ENCODE measurements around the gene TARBP2.
"Not testable (repeated sequence)": the region's sequence is repeated elsewhere in the genome, so short reads cannot be mapped to it uniquely, and the experiment has no call there.

GRCh38 chr12:53548354-53548753 is 47.3 kb downstream of the TARBP2 start:
- not testable (repeated sequence) for TF ChIP-seq CTCF, POLR2A, POLR2AphosphoS5 (IDR thresholded peaks at IDR 0.05)
